ENCODE data around the gene FAM210A. TPM values are rescaled to one million over a fixed set of nuclear protein-coding genes. Genes with fewer than 3 reads are reported as not detected.

The FAM210A gene
- total RNA-seq, 4 donors from 2014 or later, result 4.7 to 18.6 (median 12.8) TPM

DNA sequence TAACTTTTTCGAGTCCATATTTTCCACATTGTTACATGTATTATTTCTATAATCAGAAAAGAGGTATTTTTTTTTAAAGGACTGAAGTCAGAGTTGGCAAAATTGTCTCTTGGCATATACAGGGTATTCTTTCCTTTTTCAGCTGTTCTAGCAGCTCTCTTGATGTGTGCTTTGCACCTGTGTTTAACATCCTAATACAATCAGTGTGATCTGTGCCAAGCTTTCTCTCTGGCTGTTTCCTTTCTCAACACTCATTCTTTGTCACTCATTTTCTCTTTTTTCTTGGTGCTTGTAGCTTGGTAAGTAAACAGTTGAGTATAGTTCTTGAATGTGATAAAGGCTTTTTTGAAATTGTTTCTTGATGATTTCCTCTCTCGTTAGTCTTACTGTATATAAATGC lies 9.3 kb upstream of the FAM210A start:
- H3K4me3 ChIP-seq, result no peak overlapping the region
- TF ChIP-seq EP300 (IDR thresholded peaks at IDR 0.05) (no peak), POLR2AphosphoS5 (IDR thresholded peaks at IDR 0.05) (no peak)
- peaks cover 2 to 66% of the 10 kb centered on the region in 2 donors for H3K36me3 ChIP-seq
- H3K9me3 ChIP-seq, result no peaks in the 10 kb centered on the region
- 17 to 76% methylated on average over 1 to 2 of the region's 2 CpGs for WGBS, 2 donors (ENCODE audit: low coverage in 1 of 2)
- H3K27ac ChIP-seq, result no peak overlapping the region
- peaks cover 0 to 15% (median 0%) of the 10 kb centered on the region in 3 donors for H3K4me1 ChIP-seq
- no peak for ATAC-seq
- H3K27me3 ChIP-seq, result no peaks in the 10 kb centered on the region

DNA sequence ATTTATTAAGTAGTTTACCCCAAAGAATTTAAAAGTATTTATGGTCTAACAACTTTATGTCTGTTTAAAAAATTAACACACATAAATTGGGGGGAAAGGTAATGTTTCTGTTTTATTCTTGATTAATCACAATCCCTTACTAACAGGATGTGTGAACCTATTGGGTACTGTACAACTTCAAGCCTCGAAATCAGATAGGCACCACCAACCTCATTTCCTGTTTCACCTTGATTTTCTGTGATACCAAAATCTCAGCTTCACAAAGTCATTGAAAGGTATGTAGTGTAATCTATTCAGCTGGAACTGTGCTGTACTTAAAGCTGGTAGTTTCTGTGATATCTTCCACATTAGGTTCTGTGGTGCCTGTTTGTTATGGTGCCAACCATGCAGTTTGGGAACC lies 4.1 kb upstream of the FAM210A start:
- H3K4me1 ChIP-seq, result peaks cover 0 to 34% (median 5%) of the 10 kb centered on the region in 3 donors
- 78% methylated on average over 1 of the region's 1 CpG; no CpG with 5 or more reads in 1 of the 2 donors for WGBS, 2 donors (ENCODE audit: low coverage in 1 of 2)
- TF ChIP-seq, protein P1, sequence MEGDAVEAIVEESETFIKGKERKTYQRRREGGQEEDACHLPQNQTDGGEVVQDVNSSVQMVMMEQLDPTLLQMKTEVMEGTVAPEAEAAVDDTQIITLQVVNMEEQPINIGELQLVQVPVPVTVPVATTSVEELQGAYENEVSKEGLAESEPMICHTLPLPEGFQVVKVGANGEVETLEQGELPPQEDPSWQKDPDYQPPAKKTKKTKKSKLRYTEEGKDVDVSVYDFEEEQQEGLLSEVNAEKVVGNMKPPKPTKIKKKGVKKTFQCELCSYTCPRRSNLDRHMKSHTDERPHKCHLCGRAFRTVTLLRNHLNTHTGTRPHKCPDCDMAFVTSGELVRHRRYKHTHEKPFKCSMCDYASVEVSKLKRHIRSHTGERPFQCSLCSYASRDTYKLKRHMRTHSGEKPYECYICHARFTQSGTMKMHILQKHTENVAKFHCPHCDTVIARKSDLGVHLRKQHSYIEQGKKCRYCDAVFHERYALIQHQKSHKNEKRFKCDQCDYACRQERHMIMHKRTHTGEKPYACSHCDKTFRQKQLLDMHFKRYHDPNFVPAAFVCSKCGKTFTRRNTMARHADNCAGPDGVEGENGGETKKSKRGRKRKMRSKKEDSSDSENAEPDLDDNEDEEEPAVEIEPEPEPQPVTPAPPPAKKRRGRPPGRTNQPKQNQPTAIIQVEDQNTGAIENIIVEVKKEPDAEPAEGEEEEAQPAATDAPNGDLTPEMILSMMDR (IDR thresholded peaks at IDR 0.05), result no peak
- no peak for TF ChIP-seq EP300 (IDR thresholded peaks at IDR 0.05)
- no peak for TF ChIP-seq POLR2AphosphoS5 (IDR thresholded peaks at IDR 0.05)
- TF ChIP-seq POLR2A (IDR thresholded peaks at IDR 0.05), result no peak
- H3K4me3 ChIP-seq, result no peak overlapping the region
- peaks cover 0 to 25% of the 10 kb centered on the region in 2 donors for H3K36me3 ChIP-seq
- H3K9me3 ChIP-seq, result no peaks in the 10 kb centered on the region
- no peak overlapping the region for H3K27ac ChIP-seq
- no peak for ATAC-seq
- no peaks in the 10 kb centered on the region for H3K27me3 ChIP-seq

DNA sequence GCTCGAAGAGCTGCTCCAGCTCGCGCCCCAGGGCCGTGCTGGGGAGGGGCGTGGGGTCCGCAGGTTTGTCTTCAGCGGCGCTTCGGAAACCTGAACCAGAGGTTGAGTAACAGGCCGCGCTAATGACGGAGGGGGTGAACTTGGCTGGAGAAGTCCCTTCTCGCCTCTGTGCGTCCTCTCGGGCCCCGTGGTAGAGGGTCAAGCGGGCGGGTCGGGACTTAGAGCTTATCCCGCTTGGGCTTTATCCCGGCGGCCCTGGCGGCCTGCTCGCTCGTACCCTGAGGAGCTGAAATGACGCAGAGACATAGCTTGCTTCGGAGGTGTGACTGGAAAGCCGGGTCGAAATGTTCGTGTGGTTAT lies 594 bp upstream of the FAM210A start:
- Histone ChIP-seq H3K36me3 (no peaks in the 10 kb centered on the region), H3K4me1 (peaks cover 5 to 51% (median 15%) of the 10 kb centered on the region in 3 donors), H3K4me3 (peak overlapping the region; percentile 69 to 97), H3K27me3 (no peaks in the 10 kb centered on the region), H3K9me3 (no peaks in the 10 kb centered on the region), H3K27ac (peak overlapping the region; percentile 91 to 97 (median 95))
- TF ChIP-seq, protein P1 (IDR thresholded peaks at IDR 0.05), result no peak
- TF ChIP-seq EP300 (IDR thresholded peaks at IDR 0.05) (no peak), POLR2A (IDR thresholded peaks at IDR 0.05) (no peak), POLR2AphosphoS5 (IDR thresholded peaks at IDR 0.05) (no peak)
- peak; percentile 60 for ATAC-seq
- WGBS, 2 donors (ENCODE audit: low coverage in 1 of 2), result 2% methylated on average over 12 of the region's 30 CpGs; no CpG with 5 or more reads in 1 of the 2 donors

- no peak for ATAC-seq
- peak overlapping the region; percentile 69 to 97 for H3K4me3 ChIP-seq
- no peaks in the 10 kb centered on the region for H3K36me3 ChIP-seq
- H3K27me3 ChIP-seq, result no peaks in the 10 kb centered on the region
- H3K4me1 ChIP-seq, result peaks cover 5 to 44% (median 15%) of the 10 kb centered on the region in 3 donors
- H3K9me3 ChIP-seq, result no peaks in the 10 kb centered on the region
- TF ChIP-seq EP300 (IDR thresholded peaks at IDR 0.05) (no peak), POLR2A (IDR thresholded peaks at IDR 0.05) (no peak)
- WGBS, 2 donors (ENCODE audit: low coverage in 1 of 2), result 8 to 9% methylated on average over 15 to 20 of the region's 35 CpGs
- peak overlapping the region in 3 of 4 donors; percentile 94 to 97 (median 96) for H3K27ac ChIP-seq
These were observed 659 bp downstream of the FAM210A start for GRCh38 chr18:13725566-13726231.

GRCh38 chr18:13720847-13721246 lies 5.5 kb downstream of the FAM210A start:
- H3K27ac ChIP-seq, result no peak overlapping the region
- WGBS, 2 donors (ENCODE audit: low coverage in 1 of 2), result 78 to 86% methylated on average over 1 of the region's 1 CpG
- no peak overlapping the region for H3K4me3 ChIP-seq
- H3K4me1 ChIP-seq, result peaks cover 5 to 29% (median 10%) of the 10 kb centered on the region in 3 donors
- no peaks in the 10 kb centered on the region for H3K27me3 ChIP-seq
- ATAC-seq, result no peak
- TF ChIP-seq, protein P1 (IDR thresholded peaks at IDR 0.05), result no peak
- no peak for TF ChIP-seq POLR2A (IDR thresholded peaks at IDR 0.05)
- no peak for TF ChIP-seq POLR2AphosphoS5 (IDR thresholded peaks at IDR 0.05)
- no peak for TF ChIP-seq EP300 (IDR thresholded peaks at IDR 0.05)
- no peaks in the 10 kb centered on the region for H3K9me3 ChIP-seq
- no peaks in the 10 kb centered on the region for H3K36me3 ChIP-seq

- no peak for ATAC-seq
- 100% methylated on average over 1 of the region's 1 CpG; no CpG with 5 or more reads in 1 of the 2 donors for WGBS, 2 donors (ENCODE audit: low coverage in 1 of 2)
- TF ChIP-seq POLR2AphosphoS5 (IDR thresholded peaks at IDR 0.05) (no peak), POLR2A (IDR thresholded peaks at IDR 0.05) (no peak), EP300 (IDR thresholded peaks at IDR 0.05) (no peak)
- TF ChIP-seq, protein P1 (IDR thresholded peaks at IDR 0.05), result no peak
These were observed 6.2 kb downstream of the FAM210A start for GRCh38 chr18:13720123-13720522.

More at GRCh38 chr18:13720123-13720522, 6.2 kb downstream of the FAM210A start:
- no peak overlapping the region for H3K27ac ChIP-seq
- H3K9me3 ChIP-seq, result no peaks in the 10 kb centered on the region
- no peak overlapping the region for H3K4me3 ChIP-seq
- no peaks in the 10 kb centered on the region for H3K36me3 ChIP-seq
- no peaks in the 10 kb centered on the region for H3K27me3 ChIP-seq
- peaks cover 1 to 22% (median 6%) of the 10 kb centered on the region in 3 donors for H3K4me1 ChIP-seq
